ENCODE data around the gene SLC26A4.
"Not testable (repeated sequence)": the region's sequence is repeated elsewhere in the genome, so short reads cannot be mapped to it uniquely, and the experiment has no call there.

Gene SLC26A4

DNA sequence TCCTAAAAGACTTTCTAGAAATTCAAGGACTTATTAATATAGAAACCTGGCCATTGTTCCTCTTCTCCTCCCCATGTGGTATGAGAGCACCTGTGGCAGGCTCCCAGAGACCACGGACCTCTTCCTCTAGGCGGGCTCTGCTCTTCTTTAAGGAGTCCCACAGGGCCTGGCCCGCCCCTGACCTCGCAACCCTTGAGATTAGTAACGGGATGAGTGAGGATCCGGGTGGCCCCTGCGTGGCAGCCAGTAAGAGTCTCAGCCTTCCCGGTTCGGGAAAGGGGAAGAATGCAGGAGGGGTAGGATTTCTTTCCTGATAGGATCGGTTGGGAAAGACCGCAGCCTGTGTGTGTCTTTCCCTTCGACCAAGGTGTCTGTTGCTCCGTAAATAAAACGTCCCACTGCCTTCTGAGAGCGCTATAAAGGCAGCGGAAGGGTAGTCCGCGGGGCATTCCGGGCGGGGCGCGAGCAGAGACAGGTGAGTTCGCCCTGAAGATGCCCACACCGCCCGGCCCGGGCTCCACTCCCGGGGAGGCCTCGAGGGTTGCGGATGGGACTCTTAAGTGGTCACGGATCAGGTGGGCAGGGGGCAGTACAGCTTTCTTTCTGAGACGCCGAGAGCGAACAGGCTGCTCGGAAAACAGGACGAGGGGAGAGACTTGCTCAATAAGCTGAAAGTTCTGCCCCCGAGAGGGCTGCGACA lies at the start of gene SLC26A4:
Gene SLC26A4 (plus strand): TSS at position 448 of the 700 bp plus-strand sequence. CDS start 814 bp downstream, outside the sequence.
- DNase-seq (ENCODE audit: low spot score), result no peak

DNA sequence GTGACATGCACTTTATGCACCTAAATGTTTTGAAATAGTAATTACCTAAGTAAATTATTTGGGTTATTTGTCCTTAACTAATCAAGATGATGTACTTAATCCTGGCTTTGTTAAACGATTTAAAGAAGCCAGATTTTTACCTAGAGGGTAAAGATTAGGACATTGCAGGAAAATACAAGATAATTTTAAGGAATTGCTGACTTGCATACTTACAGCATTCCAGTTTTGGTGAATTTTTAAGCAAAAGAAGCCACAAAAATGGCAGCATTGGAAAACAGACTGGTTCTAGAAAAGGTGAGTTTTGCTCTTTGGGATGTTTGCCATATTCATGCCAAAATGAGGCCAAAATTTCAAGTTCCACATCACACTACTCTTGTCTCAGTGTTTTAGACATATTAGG lies 47.2 kb upstream of the SLC26A4 start:
- DNase-seq (ENCODE audit: low spot score), result no peak

GRCh38 chr7:107613948-107614347 lies 46.7 kb upstream of the SLC26A4 start:
- no peak for DNase-seq (ENCODE audit: low spot score)

- DNase-seq (ENCODE audit: low spot score), result no peak
Observed at GRCh38 chr7:107614425-107614824, 46.2 kb upstream of the SLC26A4 start.

GRCh38 chr7:107615910-107616680 lies 44.5 kb upstream of the SLC26A4 start:
- no peak for DNase-seq (ENCODE audit: low spot score)

DNA sequence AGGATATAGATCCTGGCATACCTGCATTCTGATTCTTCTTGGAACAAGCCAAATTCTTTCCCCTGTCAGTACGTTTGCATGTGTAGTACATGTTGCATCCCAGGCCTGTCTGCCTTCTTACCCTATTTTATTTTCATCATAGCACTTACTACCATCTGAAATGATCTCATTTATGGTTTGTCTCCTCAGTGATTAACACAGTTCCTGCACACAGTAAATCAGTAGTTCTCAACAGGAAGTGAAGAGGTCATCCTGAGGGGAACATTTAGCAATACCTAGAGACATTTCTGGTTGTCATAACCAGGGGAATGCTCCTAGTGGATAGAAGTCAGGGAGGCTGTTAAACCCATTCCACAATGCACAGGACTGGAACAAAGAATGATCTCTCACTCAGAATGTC lies 38.2 kb upstream of the SLC26A4 start:
- DNase-seq (ENCODE audit: low spot score), result no peak

DNA sequence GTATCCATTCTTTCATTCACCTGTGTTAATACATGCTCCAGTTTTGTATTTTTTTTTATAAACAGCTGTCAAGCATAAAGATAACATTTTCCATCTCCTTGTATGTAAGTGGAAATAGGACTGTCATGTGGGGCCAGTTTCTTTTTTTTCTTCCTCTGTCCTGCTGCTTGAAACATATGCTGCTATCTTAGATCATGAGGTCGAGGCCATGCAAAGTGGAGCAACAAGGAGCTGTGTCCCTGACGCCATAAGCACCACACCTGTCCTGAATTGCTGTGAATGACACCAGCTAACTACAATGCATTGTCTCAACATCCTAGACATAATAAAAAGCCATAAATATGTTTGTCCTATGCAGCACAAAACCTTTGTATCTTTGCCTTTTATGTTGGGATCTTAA lies 37.7 kb upstream of the SLC26A4 start:
- no peak for DNase-seq (ENCODE audit: low spot score)

DNA sequence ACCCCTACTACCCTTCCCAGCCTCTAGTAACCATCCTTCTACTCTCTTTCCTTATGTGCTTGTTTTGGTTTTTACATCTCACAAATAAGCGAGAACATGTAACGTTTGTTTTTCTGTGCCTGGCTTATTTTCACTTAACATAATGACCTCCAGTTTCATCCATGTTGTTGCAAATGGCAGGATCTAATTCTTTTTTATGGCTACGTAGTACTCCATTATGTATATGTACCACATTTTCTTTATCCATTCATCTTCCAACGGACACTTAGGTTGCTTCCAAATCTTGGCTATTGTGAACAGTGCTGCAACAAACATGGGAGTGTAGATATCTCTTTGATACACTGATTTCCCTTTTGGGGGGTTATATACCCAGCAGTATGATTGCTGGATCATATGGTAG lies 33.6 kb upstream of the SLC26A4 start:
- no peak for DNase-seq (ENCODE audit: low spot score)

DNA sequence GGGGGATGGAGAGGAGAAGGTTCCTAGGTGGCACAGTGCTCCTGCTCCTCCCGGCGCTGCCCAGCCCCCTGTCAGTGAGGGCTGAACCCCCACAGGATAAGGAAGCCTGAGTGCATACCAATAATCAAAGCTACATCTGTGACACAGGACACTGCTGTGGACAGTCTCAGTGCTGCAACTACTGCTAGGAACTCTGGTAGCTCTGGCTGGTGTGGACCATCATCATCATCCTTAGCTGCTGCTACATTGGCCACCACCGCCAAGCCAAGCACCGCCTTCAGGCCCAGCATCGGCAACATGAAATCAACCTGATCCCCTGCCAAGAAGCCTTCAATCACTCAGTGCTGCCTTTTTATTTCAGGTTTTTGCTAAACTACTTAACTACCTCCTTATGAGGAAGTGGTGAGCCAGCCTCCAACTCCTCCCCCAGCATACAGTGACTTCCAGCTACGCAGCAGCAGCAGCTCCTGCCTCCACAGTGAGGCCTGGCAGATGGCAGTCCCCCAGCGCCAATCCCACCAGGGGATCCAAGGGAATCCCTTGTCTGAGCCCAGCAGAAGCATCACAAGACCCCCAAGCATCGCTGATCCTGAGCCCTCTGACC lies 32.1 kb upstream of the SLC26A4 start:
- DNase-seq (ENCODE audit: low spot score), result no peak

GRCh38 chr7:107630342-107630741 lies 30.3 kb upstream of the SLC26A4 start:
- DNase-seq (ENCODE audit: low spot score), result no peak

DNA sequence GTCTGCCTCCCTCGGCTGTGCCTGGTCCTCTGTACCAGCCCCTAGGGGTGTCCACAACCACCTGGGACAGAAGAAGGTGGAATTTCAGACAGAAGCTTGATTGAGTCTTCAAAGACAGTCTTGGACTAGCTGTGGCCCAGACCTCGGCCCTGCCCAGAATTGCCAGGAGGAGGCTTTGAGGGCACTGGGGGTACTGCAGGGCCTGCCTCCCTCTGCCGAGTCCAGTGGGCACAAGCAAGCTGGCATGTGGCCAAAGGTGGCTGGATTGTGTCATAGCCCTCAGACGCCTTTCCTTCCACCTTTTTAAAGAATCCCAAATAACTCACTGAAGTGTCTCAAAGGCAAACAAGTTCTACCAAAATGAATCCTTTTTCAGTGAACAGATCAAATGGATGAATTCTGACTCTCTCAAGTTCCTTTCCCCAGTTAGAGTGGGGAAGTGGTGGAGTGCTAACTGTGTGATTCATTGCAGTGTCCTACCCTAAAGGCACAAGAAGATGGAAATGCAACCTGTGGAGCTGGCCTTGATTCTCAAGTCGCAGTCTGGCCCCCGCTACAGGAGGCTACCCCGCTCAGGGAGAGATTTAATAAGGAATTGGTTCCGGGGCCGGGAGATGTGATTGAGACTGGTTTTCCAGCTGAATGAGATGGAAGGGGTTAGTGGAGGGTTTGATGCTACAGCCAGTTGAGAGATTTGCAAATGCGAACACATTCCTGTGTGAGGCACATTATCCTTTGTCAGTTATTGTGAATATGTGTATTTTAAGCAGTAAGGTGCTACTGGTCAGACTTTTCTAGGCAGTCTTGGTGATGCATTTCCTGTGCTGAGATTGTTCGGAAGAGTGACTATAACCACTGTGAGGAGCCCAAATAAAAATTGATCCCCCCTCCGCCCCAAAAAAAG lies 28.8 kb upstream of the SLC26A4 start:
- no peak for DNase-seq (ENCODE audit: low spot score)

DNA sequence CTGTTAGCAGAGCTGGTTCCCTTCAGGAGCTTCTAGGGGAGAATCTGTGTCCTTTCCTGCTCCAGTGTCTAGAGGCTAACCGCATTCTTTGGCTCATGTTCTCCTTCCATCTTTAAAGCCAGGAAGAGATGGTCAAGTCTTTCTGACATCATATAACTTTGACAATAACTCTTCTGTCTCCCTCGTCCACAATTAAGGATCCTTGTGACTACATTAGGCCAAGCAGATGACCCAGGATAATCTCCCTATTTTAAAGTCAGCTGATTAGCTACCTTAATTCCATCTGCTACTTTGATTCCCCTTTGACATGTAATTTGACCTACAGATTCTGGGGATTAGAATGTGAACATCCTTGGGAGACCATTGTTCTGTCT lies 28.1 kb upstream of the SLC26A4 start:
- no peak for DNase-seq (ENCODE audit: low spot score)

- DNase-seq (ENCODE audit: low spot score), result no peak
Observed at GRCh38 chr7:107638594-107638993, 22.0 kb upstream of the SLC26A4 start.

- not testable (repeated sequence) for DNase-seq (ENCODE audit: low spot score)
Observed at GRCh38 chr7:107639070-107639469, 21.6 kb upstream of the SLC26A4 start.

GRCh38 chr7:107641676-107642075 lies 19.0 kb upstream of the SLC26A4 start:
- no peak for DNase-seq (ENCODE audit: low spot score)

GRCh38 chr7:107642501-107642900 lies 18.1 kb upstream of the SLC26A4 start:
- no peak for DNase-seq (ENCODE audit: low spot score)

DNA sequence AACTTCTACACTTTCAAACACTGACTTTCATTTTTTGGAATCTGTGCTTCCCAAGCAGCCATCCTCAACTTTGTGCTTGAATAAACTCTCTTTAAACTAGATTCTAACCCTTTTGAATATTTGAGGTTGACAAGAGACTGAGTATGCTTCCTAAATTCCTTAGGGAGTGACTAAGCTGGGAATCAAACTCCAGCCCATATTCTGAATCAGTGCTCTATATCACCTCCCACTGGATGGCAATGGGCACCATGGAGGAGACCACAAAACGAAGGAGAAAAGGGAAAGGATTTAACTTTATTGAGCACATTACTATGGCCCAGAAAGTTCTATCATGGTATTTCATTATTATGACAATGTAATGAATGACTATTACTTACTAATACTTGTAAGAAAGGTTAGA lies 17.2 kb upstream of the SLC26A4 start:
- no peak for DNase-seq (ENCODE audit: low spot score)

GRCh38 chr7:107643938-107644308 lies 16.7 kb upstream of the SLC26A4 start:
- DNase-seq (ENCODE audit: low spot score), result no peak

- no peak for DNase-seq (ENCODE audit: low spot score)
Observed at GRCh38 chr7:107644309-107644974, 16.2 kb upstream of the SLC26A4 start.

DNA sequence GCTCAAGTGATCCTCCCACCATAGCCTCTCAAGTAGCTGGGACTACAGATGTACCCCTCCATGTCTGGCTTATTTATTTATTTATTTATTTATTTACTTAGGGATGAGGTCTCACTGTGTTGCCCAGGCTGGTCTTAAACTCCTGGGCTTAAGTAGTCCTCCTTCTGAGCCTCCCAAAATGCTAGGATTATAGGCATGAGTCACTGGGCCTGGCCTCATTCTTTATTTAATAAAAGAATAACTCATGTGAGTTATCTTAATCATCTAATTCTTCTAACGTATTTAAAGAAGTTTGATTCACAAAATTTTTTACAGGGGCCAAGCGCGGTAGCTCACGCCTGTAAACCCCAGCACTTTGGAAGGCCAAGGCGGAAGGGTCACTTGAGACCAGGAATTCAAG lies 8.0 kb upstream of the SLC26A4 start:
- DNase-seq (ENCODE audit: low spot score), result no peak

DNA sequence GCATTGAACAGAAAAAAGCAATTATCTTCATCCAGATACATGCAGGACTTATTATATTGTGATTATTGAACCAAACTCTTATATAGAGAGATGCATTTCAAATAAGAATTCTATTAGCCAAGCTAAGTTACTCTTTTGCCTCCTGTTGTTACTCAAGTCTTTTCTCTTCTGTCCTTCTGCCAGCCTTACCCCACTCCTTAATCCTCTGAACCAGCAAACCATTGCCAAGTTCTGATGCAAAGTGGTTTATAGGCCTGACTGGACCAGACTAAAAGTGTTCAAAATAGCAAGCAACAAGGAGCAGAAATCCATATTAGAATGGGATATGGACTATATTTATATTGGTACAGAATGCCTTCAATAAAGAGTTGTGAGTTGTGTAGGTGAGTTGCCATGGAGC lies 2.2 kb upstream of the SLC26A4 start:
- no peak for DNase-seq (ENCODE audit: low spot score)

GRCh38 chr7:107659666-107660065 lies 962 bp upstream of the SLC26A4 start:
- DNase-seq (ENCODE audit: low spot score), result no peak
